Smooth muscle cell (in vitro differentiated cells): ENCODE results near the gene DAB2. TPM values are rescaled to one million over a fixed set of nuclear protein-coding genes. Genes with fewer than 3 reads are reported as not detected.

Source experiments
- DNase-seq: peaks from one replicate; lab custom pipeline; 2025; ENCODE audit not compliant: unreplicated experiment; lab: John Stamatoyannopoulos, UW
- H2AFZ ChIP-seq: fragments of 200-600 bp; sonication (generic); 2 replicates; pipeline ENCODE4 v1.6.0; 2016; ENCODE audit warnings: antibody characterized with exemption, low read depth, mild to moderate bottlenecking
- H3F3A ChIP-seq: fragments of 200-600 bp; sonication (generic); 2 replicates; pipeline ENCODE4 v1.6.0; 2017; ENCODE audit warnings: antibody characterized with exemption, low read depth
- H3K27ac ChIP-seq: fragments of 200-600 bp; sonication (generic); 2 replicates; pipeline ENCODE4 v1.5.1; 2016; ENCODE audit warnings: low read depth, mild to moderate bottlenecking
- H3K27me3 ChIP-seq: fragments of 200-600 bp; sonication (generic); 2 replicates; pipeline ENCODE4 v1.6.1; 2016; ENCODE audit warnings: low read depth, mild to moderate bottlenecking
- H3K36me3 ChIP-seq: fragments of 200-600 bp; sonication (generic); 2 replicates; pipeline ENCODE4 v1.5.1; 2016; ENCODE audit warnings: low read depth
- H3K4me1 ChIP-seq: fragments of 200-600 bp; sonication (generic); 2 replicates; pipeline ENCODE4 v1.5.1; 2016; ENCODE audit warnings: low read depth
- H3K4me2 ChIP-seq: fragments of 200-600 bp; sonication (generic); 2 replicates; pipeline ENCODE4 v1.6.0; 2016; ENCODE audit warnings: mild to moderate bottlenecking
- H3K4me3 ChIP-seq: fragments of 200-600 bp; sonication (generic); 2 replicates; pipeline ENCODE4 v1.5.1; 2016; ENCODE audit warnings: mild to moderate bottlenecking
- H3K79me2 ChIP-seq: fragments of 200-600 bp; sonication (generic); 2 replicates; pipeline ENCODE4 v1.6.0; 2016; ENCODE audit warnings: low read depth, mild to moderate bottlenecking
- H3K9ac ChIP-seq: fragments of 200-600 bp; sonication (generic); 2 replicates; pipeline ENCODE4 v1.6.0; 2016; ENCODE audit warnings: low read depth
- H3K9me3 ChIP-seq: fragments of 200-600 bp; sonication (generic); replicated peaks from 2 replicates; pipeline ENCODE4 v1.5.1; 2016; ENCODE audit warnings: low read depth
- H4K20me1 ChIP-seq: fragments of 200-600 bp; sonication (generic); 2 replicates; pipeline ENCODE4 v1.6.0; 2016; ENCODE audit warnings: low read depth
- CTCF ChIP-seq: fragments of 200-600 bp; sonication (generic); IDR thresholded peaks from 2 replicates; pipeline ENCODE4 v1.5.1; 2017; ENCODE audit warnings: borderline replicate concordance, mild to moderate bottlenecking, antibody characterized with exemption; ENCODE audit not compliant: insufficient read depth, poor library complexity, severe bottlenecking
- WGBS: methylation state at CpG from one replicate; pipeline ENCODE4 v1.1.7; 2016; ENCODE audit warnings: low lambda C conversion rate; 5-methylcytosine and 5-hydroxymethylcytosine counted together
- polyA plus RNA-seq: library from polyadenylated mRNA; unstranded; fragments of >200 nt; fragmentation: Nextera tagmentation; extraction: Ambion mirVana; gene quantifications from 2 replicates; pipeline ENCODE4 v1.2.1, GENCODE V29; 2016
- total RNA-seq: library from RNA; depleted of rRNA; stranded (reverse); fragments of >200 nt; gene quantifications from 2 replicates; pipeline ENCODE4 v1.2.3, GENCODE V29; 2014

Gene DAB2
- total and polyA plus RNA-seq, 2 experiments from 2014 or later: 87.2 to 105 TPM

- no peak overlapping the region for H3K27ac ChIP-seq
- DNase-seq: no peak
- H3F3A ChIP-seq: no peaks in the 10 kb centered on the region
- H3K79me2 ChIP-seq: no peaks in the 10 kb centered on the region
- H3K9ac ChIP-seq: no peak overlapping the region
- TF ChIP-seq CTCF: no peak
- H2AFZ ChIP-seq: no peak overlapping the region
- no peaks in the 10 kb centered on the region for H3K9me3 ChIP-seq
- peaks cover 7% of the 10 kb centered on the region for H3K36me3 ChIP-seq
- H3K4me1 ChIP-seq: no peaks in the 10 kb centered on the region
- no peaks in the 10 kb centered on the region for H4K20me1 ChIP-seq
- WGBS: 74% methylated on average over 10 of the region's 10 CpGs
- H3K27me3 ChIP-seq: no peaks in the 10 kb centered on the region
- H3K4me2 ChIP-seq: no peak overlapping the region
- H3K4me3 ChIP-seq: no peak overlapping the region
Measured at GRCh38 chr5:39370555-39371366, 54.0 kb downstream of the DAB2 start.

GRCh38 chr5:39369123-39369815 lies 55.5 kb downstream of the DAB2 start:
- no peak for DNase-seq
- Histone ChIP-seq H3K9me3 (no peaks in the 10 kb centered on the region), H3K4me3 (no peak overlapping the region), H4K20me1 (no peaks in the 10 kb centered on the region), H3K27ac (no peak overlapping the region), H3K36me3 (no peaks in the 10 kb centered on the region), H3K4me2 (no peak overlapping the region), H3K27me3 (no peaks in the 10 kb centered on the region), H3K9ac (no peak overlapping the region), H3K79me2 (no peaks in the 10 kb centered on the region), H3K4me1 (no peaks in the 10 kb centered on the region), H2AFZ (no peak overlapping the region), H3F3A (no peaks in the 10 kb centered on the region)
- 92% methylated on average over 5 of the region's 5 CpGs for WGBS
- no peak for TF ChIP-seq CTCF

GRCh38 chr5:39368116-39368515 lies 56.7 kb downstream of the DAB2 start:
- Histone ChIP-seq H2AFZ (no peak overlapping the region), H4K20me1 (no peaks in the 10 kb centered on the region), H3F3A (no peaks in the 10 kb centered on the region), H3K27ac (no peak overlapping the region), H3K4me2 (no peak overlapping the region), H3K9me3 (no peaks in the 10 kb centered on the region), H3K27me3 (no peaks in the 10 kb centered on the region), H3K4me3 (no peak overlapping the region), H3K79me2 (no peaks in the 10 kb centered on the region), H3K36me3 (no peaks in the 10 kb centered on the region), H3K9ac (no peak overlapping the region), H3K4me1 (no peaks in the 10 kb centered on the region)
- DNase-seq: no peak
- 86% methylated on average over 4 of the region's 4 CpGs for WGBS
- no peak for TF ChIP-seq CTCF

- H3K27ac ChIP-seq: no peak overlapping the region
Measured at GRCh38 chr5:39367711-39368110, 57.1 kb downstream of the DAB2 start.

More at GRCh38 chr5:39367711-39368110, 57.1 kb downstream of the DAB2 start:
- Histone ChIP-seq H4K20me1 (no peaks in the 10 kb centered on the region), H3K36me3 (no peaks in the 10 kb centered on the region), H3K4me2 (no peak overlapping the region), H2AFZ (no peak overlapping the region), H3K9me3 (no peaks in the 10 kb centered on the region), H3K27me3 (no peaks in the 10 kb centered on the region), H3K9ac (no peak overlapping the region), H3K4me1 (no peaks in the 10 kb centered on the region), H3F3A (no peaks in the 10 kb centered on the region), H3K4me3 (no peak overlapping the region), H3K79me2 (no peaks in the 10 kb centered on the region)
- no peak for TF ChIP-seq CTCF
- WGBS: 92% methylated on average over 3 of the region's 3 CpGs
- DNase-seq: no peak
